ENCODE results near the gene PDZK1. TPM values are rescaled to one million over a fixed set of nuclear protein-coding genes. Genes with fewer than 3 reads are reported as not detected.

The PDZK1 gene
- total and polyA plus RNA-seq, 2 donors (not counting 3 experiments of a cell fraction or from before 2014, with no cell fraction given) = 0.03 to 0.58 TPM

- intact Hi-C loops (cut with micrococcal nuclease) (no loop called here), dilution Hi-C loops (cut with MboI; ENCODE audit: extremely low pct_ligation_motif_present, low sequenced_read_pairs) (no loop called here)
- Histone ChIP-seq H3K4me1 (ENCODE audit: control insufficient read depth, extremely low read depth, insufficient read depth, low read length) (peaks cover 3% of the 10 kb centered on the region), H2AFZ (ENCODE audit: low read depth, low read length) (no peak overlapping the region), H3K36me3 (ENCODE audit: control insufficient read depth in 2 of 2, extremely low read depth in 1 of 2, insufficient read depth in 2 of 2, low read length in 2 of 2) (peaks cover 0 to 3% of the 10 kb centered on the region in 2 experiments), H3K27me3 (ENCODE audit: control insufficient read depth in 2 of 2, insufficient read depth in 2 of 2, low read length in 2 of 2) (no peaks in the 10 kb centered on the region), H3K27ac (ENCODE audit: insufficient read depth, low read depth, low read length) (no peak overlapping the region), H3K4me3 (replicated peaks in 1 of 3; ENCODE audit: insufficient read depth in 1 of 3, low read depth in 1 of 3, low read length in 3 of 3) (no peak overlapping the region), H3K79me2 (ENCODE audit: control insufficient read depth, insufficient read depth, low read length) (no peaks in the 10 kb centered on the region), H3K4me2 (ENCODE audit: insufficient read depth, low read length) (no peak overlapping the region), H3K9ac (replicated peaks; ENCODE audit: extremely low read depth, insufficient read depth, low read length) (no peak overlapping the region), H3K9me3 (replicated peaks; ENCODE audit: control insufficient read depth, insufficient read depth, low read length) (no peaks in the 10 kb centered on the region), H3K9me1 (replicated peaks; ENCODE audit: control insufficient read depth, extremely low read depth, insufficient read depth, low read length) (no peaks in the 10 kb centered on the region), H4K20me1 (replicated peaks; ENCODE audit: control insufficient read depth, extremely low read depth, insufficient read depth, low read length) (no peaks in the 10 kb centered on the region)
- FAIRE-seq (no peak), DNase-seq (ENCODE audit: low read depth, low spot score) (no peak)
- BruUV-seq (replicated peaks) = no TSS peak
- TF ChIP-seq POLR2A (IDR thresholded peaks at IDR 0.05; ENCODE audit: low read depth, low read length) (no peak), FOS (IDR thresholded peaks at IDR 0.05; ENCODE audit: borderline replicate concordance, insufficient read depth, low read length) (no peak), POLR2AphosphoS5 (IDR thresholded peaks at IDR 0.05; ENCODE audit: insufficient read depth, low read depth, low read length) (no peak), MAX (IDR thresholded peaks at IDR 0.05; ENCODE audit: insufficient read depth, insufficient read length) (no peak), CTCF (IDR thresholded peaks at IDR 0.05; ENCODE audit: extremely low read depth in 1 of 2, insufficient read depth in 1 of 2, low read depth in 1 of 2, low read length in 2 of 2) (no peak), GATA2 (IDR thresholded peaks at IDR 0.05; ENCODE audit: insufficient read depth, insufficient read length, low read depth, low read length) (no peak), MYC (IDR thresholded peaks at IDR 0.05; ENCODE audit: low read depth, low read length) (no peak), JUN (IDR thresholded peaks at IDR 0.05; ENCODE audit: borderline replicate concordance, insufficient read depth, insufficient read length, low read depth) (no peak), EZH2 (IDR thresholded peaks at IDR 0.05; ENCODE audit: borderline replicate concordance, low read depth, low read length, severe bottlenecking) (no peak)
- POLR2A ChIA-PET = no interaction called here
- CTCF ChIA-PET = interaction anchor here (2.2 kb wide), 1 partner anchor 9 kb away, joined by 9 read pairs; no protein-coding TSS in a partner anchor
These were observed 23.3 kb upstream of the PDZK1 start for GRCh38 chr1:145730467-145730866.

All from endothelial cell of umbilical vein (primary cell).